ENCODE results near the gene FOXP2.

DNA sequence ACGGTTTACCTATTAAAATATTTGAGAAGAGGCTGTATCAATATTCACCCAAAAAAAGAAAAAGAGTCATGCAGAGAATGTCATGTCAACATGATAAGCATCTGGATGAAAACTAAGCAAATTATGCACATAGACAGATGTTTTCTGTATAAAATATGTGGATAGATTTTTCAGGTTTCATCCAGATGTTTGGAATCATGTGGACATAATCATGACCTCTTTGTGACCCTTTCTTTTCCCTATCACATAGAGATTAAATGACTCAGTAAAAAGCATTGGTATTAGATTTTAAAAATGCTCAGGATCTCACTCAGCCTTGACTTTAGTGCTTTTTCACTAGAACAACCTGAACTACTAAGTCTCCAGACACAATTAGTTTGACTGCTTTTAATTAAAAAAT is 90.0 kb downstream of the FOXP2 start:
- no peak for TF ChIP-seq RAD21 (IDR thresholded peaks at IDR 0.05)
- TF ChIP-seq, protein P1, sequence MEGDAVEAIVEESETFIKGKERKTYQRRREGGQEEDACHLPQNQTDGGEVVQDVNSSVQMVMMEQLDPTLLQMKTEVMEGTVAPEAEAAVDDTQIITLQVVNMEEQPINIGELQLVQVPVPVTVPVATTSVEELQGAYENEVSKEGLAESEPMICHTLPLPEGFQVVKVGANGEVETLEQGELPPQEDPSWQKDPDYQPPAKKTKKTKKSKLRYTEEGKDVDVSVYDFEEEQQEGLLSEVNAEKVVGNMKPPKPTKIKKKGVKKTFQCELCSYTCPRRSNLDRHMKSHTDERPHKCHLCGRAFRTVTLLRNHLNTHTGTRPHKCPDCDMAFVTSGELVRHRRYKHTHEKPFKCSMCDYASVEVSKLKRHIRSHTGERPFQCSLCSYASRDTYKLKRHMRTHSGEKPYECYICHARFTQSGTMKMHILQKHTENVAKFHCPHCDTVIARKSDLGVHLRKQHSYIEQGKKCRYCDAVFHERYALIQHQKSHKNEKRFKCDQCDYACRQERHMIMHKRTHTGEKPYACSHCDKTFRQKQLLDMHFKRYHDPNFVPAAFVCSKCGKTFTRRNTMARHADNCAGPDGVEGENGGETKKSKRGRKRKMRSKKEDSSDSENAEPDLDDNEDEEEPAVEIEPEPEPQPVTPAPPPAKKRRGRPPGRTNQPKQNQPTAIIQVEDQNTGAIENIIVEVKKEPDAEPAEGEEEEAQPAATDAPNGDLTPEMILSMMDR (IDR thresholded peaks at IDR 0.05; ENCODE audit: low read depth, low read length, missing input control), result no peak
- no peak for TF ChIP-seq JUND (IDR thresholded peaks at IDR 0.05)
- TF ChIP-seq SP1 (IDR thresholded peaks at IDR 0.05), result no peak
- no peak for TF ChIP-seq NR2F2 (IDR thresholded peaks at IDR 0.05)
- no peak for TF ChIP-seq MAX (IDR thresholded peaks at IDR 0.05)
- TF ChIP-seq ZBTB33 (IDR thresholded peaks at IDR 0.05), result no peak
- TF ChIP-seq, protein P2, sequence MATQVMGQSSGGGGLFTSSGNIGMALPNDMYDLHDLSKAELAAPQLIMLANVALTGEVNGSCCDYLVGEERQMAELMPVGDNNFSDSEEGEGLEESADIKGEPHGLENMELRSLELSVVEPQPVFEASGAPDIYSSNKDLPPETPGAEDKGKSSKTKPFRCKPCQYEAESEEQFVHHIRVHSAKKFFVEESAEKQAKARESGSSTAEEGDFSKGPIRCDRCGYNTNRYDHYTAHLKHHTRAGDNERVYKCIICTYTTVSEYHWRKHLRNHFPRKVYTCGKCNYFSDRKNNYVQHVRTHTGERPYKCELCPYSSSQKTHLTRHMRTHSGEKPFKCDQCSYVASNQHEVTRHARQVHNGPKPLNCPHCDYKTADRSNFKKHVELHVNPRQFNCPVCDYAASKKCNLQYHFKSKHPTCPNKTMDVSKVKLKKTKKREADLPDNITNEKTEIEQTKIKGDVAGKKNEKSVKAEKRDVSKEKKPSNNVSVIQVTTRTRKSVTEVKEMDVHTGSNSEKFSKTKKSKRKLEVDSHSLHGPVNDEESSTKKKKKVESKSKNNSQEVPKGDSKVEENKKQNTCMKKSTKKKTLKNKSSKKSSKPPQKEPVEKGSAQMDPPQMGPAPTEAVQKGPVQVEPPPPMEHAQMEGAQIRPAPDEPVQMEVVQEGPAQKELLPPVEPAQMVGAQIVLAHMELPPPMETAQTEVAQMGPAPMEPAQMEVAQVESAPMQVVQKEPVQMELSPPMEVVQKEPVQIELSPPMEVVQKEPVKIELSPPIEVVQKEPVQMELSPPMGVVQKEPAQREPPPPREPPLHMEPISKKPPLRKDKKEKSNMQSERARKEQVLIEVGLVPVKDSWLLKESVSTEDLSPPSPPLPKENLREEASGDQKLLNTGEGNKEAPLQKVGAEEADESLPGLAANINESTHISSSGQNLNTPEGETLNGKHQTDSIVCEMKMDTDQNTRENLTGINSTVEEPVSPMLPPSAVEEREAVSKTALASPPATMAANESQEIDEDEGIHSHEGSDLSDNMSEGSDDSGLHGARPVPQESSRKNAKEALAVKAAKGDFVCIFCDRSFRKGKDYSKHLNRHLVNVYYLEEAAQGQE (IDR thresholded peaks at IDR 0.05), result no peak
- no peak for TF ChIP-seq GABPA (IDR thresholded peaks at IDR 0.05 in 1 of 2, conservative IDR thresholded peaks at IDR 0.05 in 1 of 2)
